Suprapubic skin (tissue), 4 donors: ENCODE measurements around the gene PHF5A. TPM values are rescaled to one million over a fixed set of nuclear protein-coding genes. Genes with fewer than 3 reads are reported as not detected.

Experiments used
- DNase-seq, 2 donors: peaks; one replicate each; pipeline ENCODE4 v3.0.0-alpha.2; 2019; ENCODE audit warnings: low spot score in 2 of 2
- H3K27ac ChIP-seq: fragments of 200-600 bp; sonication (generic); one replicate; pipeline ENCODE4 v1.5.1; 2019
- H3K27me3 ChIP-seq: fragments of 200-600 bp; sonication (generic); one replicate; pipeline ENCODE4 v1.5.1; 2019
- H3K36me3 ChIP-seq: fragments of 200-600 bp; sonication (generic); one replicate; pipeline ENCODE4 v1.5.1; 2019
- H3K4me1 ChIP-seq: fragments of 200-600 bp; sonication (generic); one replicate; pipeline ENCODE4 v1.5.1; 2019
- H3K4me3 ChIP-seq: fragments of 200-600 bp; sonication (generic); one replicate; pipeline ENCODE4 v1.5.1; 2019; ENCODE audit warnings: mild to moderate bottlenecking
- H3K9me3 ChIP-seq: fragments of 200-600 bp; sonication (generic); one replicate; pipeline ENCODE4 v1.5.1; 2019
- CTCF ChIP-seq, 2 donors: fragments of 200-600 bp in 1 of 2; fragments of 450-650 bp in 1 of 2; sonication (generic) in 1 of 2; IDR thresholded peaks; one replicate each; pipeline ENCODE4 v1.5.1; 2016 to 2019; ENCODE audit warnings: antibody characterized with exemption in 2 of 2, mild to moderate bottlenecking in 1 of 2, moderate library complexity in 1 of 2
- EP300 ChIP-seq: sonication (generic); formaldehyde crosslinking; IDR thresholded peaks from one replicate; pipeline ENCODE4 v1.6.1; 2017; ENCODE audit warnings: antibody characterized with exemption
- POLR2A ChIP-seq, 2 donors: fragments of 450-650 bp; IDR thresholded peaks; one replicate each; pipeline ENCODE4 v1.6.1; 2017; ENCODE audit warnings: antibody characterized with exemption in 2 of 2, mild to moderate bottlenecking in 2 of 2, moderate library complexity in 2 of 2
- POLR2AphosphoS5 ChIP-seq, 3 donors: sonication (generic); formaldehyde crosslinking; IDR thresholded peaks; one replicate each; pipeline ENCODE4 v1.6.1; 2017; ENCODE audit warnings: antibody characterized with exemption in 3 of 3
- WGBS: methylation state at CpG from one replicate; pipeline ENCODE4 v1.1.5; 2018; 5-methylcytosine and 5-hydroxymethylcytosine counted together
- total RNA-seq, 4 donors: library from RNA; depleted of rRNA; stranded (reverse); fragments of >200 nt; gene quantifications; one replicate each; pipeline ENCODE4 v1.1.0, GENCODE V29; 2016

PHF5A gene
- total RNA-seq, 4 donors from 2014 or later, result 26.7 to 47.1 (median 36.9) TPM

DNA sequence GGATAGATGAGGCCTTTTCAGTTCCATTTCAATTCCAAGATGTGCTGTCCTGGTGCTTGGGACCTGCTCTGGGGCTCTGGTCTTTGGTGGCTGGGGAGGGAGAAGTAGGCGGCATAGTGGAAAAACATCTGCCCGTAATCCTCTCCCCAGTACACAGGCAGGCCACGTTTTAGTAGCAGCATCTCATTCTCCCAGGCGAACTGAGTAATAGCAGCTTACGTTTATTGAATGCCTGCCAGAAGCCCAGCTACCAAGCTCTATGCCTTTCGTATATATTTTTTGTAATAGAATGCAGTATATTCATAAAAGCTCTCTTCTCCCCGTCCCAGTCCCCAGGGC is 11.9 kb upstream of the PHF5A start:
- no peaks in the 10 kb centered on the region for H3K9me3 ChIP-seq
- H3K4me3 ChIP-seq, result no peak overlapping the region
- no peak for TF ChIP-seq EP300
- H3K36me3 ChIP-seq, result no peaks in the 10 kb centered on the region
- peaks cover 45% of the 10 kb centered on the region for H3K4me1 ChIP-seq
- no peaks in the 10 kb centered on the region for H3K27me3 ChIP-seq
- H3K27ac ChIP-seq, result peak overlapping the region; percentile 76
- 49% methylated on average over 7 of the region's 7 CpGs for WGBS
- no peak for DNase-seq

GRCh38 chr22:41479671-41480396 is 11.3 kb upstream of the PHF5A start:
- no peaks in the 10 kb centered on the region for H3K27me3 ChIP-seq
- peaks cover 45% of the 10 kb centered on the region for H3K4me1 ChIP-seq
- no peaks in the 10 kb centered on the region for H3K36me3 ChIP-seq
- peak overlapping the region; percentile 76 for H3K27ac ChIP-seq
- TF ChIP-seq POLR2A (IDR thresholded peaks at IDR 0.05) (no peak), POLR2AphosphoS5 (IDR thresholded peaks at IDR 0.05) (no peak), EP300 (no peak), CTCF (IDR thresholded peaks at IDR 0.05) (no peak)
- no peak for DNase-seq
- no peak overlapping the region for H3K4me3 ChIP-seq
- no peaks in the 10 kb centered on the region for H3K9me3 ChIP-seq
- WGBS, result 71% methylated on average over 6 of the region's 6 CpGs

- Histone ChIP-seq H3K9me3 (no peaks in the 10 kb centered on the region), H3K4me3 (no peak overlapping the region), H3K36me3 (no peaks in the 10 kb centered on the region), H3K4me1 (peaks cover 45% of the 10 kb centered on the region), H3K27me3 (no peaks in the 10 kb centered on the region), H3K27ac (peak overlapping the region; percentile 76)
- 53% methylated on average over 7 of the region's 7 CpGs for WGBS
- no peak for DNase-seq
- TF ChIP-seq EP300, result no peak
- TF ChIP-seq CTCF (IDR thresholded peaks at IDR 0.05), result no peak
- no peak for TF ChIP-seq POLR2A (IDR thresholded peaks at IDR 0.05)
- TF ChIP-seq POLR2AphosphoS5 (IDR thresholded peaks at IDR 0.05), result peak in 1 of 3 donors; percentile 28
Observed at GRCh38 chr22:41478891-41479521, 10.5 kb upstream of the PHF5A start.

DNA sequence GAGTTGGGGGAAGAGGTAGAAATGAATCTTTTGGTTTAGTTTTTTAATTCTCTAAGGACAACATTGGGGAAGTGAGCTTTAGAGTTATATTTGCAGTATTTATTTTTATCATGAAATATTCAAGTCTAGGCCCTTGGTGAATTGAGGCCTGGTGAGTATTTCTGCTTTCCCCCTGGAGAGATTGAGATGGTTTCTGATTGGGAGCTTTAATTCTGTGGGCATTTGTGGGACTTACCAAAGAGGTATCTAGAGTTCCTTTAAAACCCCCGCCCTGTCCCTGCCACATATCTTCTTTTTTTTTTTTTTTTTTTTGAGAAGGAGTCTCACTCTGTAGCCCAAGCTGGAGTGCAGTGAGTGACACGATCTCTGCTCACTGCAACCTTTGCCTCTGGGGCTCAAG is 10.0 kb upstream of the PHF5A start:
- Histone ChIP-seq H3K4me1 (peaks cover 43% of the 10 kb centered on the region), H3K4me3 (no peak overlapping the region), H3K36me3 (no peaks in the 10 kb centered on the region), H3K9me3 (no peaks in the 10 kb centered on the region), H3K27ac (no peak overlapping the region), H3K27me3 (no peaks in the 10 kb centered on the region)
- TF ChIP-seq CTCF (IDR thresholded peaks at IDR 0.05), result no peak
- TF ChIP-seq EP300, result no peak
- no peak for TF ChIP-seq POLR2A (IDR thresholded peaks at IDR 0.05)
- TF ChIP-seq POLR2AphosphoS5 (IDR thresholded peaks at IDR 0.05), result no peak
- DNase-seq, result no peak
- 78% methylated on average over 2 of the region's 2 CpGs for WGBS

DNA sequence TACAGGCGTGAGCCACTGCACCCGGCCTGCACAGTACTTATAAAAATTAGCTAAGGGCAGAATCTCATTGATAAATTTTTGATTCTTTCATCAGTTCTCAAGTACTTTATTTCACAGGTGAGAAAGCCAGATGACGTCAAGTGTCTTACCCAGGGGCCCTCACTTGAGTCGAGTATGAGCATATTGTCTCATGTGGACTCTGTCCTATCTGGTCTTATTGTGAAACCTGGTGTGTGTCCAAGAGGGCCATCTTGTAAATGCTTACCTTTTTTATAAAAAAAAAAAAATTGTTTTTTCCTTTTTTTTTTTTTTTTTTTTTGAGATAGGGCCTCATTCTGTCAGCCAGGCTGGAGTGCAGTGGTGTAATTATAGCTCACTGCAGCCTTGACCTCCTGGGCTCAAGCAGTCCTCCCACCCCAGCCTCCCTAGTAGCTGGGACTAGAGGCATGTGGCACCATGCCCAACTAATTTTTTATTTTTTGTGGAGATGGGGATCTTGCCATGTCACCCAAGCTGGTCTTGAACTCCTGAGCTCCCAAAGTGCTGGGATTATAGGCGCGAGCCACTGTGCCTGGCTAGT is 6.5 kb upstream of the PHF5A start:
- Histone ChIP-seq H3K4me3 (no peak overlapping the region), H3K27me3 (no peaks in the 10 kb centered on the region), H3K36me3 (peaks cover 3% of the 10 kb centered on the region), H3K27ac (no peak overlapping the region), H3K9me3 (no peaks in the 10 kb centered on the region), H3K4me1 (peaks cover 30% of the 10 kb centered on the region)
- DNase-seq, result no peak
- TF ChIP-seq CTCF (IDR thresholded peaks at IDR 0.05) (no peak), EP300 (no peak), POLR2AphosphoS5 (IDR thresholded peaks at IDR 0.05) (no peak)
- WGBS, result 89% methylated on average over 6 of the region's 6 CpGs
